ENCODE data around the gene RNF207.
A peak's percentile ranks its signal among the peaks of the same experiment; 100 is the strongest.

DNA sequence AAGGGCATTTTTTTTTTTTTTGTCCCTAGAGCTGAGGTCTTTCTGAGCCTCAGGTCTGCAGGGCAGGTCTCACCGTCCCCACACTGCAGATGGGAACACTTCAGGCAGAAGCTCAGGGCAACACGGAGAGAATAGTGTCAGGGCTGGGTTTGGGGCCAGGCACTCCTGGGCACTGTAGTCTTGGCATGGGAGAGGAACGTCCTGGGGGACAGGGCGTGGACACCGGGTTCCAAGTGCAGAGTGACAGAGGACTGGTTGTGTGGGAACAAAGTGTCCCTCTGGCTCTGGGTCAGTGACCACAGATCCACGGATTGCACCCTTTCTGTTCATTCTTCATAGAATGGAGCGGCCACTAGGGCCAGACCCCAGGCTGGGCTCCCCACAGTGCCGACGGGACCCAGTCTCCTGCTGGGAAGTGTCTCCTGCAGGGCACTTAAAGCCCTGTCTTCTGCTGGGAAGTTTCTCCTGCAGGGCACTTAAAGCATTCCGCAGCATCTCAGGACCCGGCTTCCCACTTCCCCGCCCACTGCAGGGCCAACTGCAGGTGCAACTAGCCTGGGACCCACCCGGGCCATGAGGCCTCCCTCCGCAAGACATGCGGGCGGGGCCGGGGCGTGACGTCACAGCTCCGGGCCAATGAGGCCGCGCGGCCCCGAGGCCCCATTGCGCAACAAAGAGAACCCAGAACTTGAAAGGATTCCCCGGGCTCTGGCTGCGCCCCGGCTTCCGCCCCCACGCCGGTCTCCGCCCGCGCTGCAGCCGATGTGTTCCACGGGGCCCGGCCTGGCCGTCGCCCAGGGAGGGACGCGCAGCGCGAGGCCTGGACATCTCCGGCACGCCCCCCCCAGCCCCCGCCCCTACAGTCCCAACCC, 53.8 kb downstream of the RNF207 start:
- TF ChIP-seq CTCF (IDR thresholded peaks at IDR 0.05) (no peak), POLR2A (IDR thresholded peaks at IDR 0.05) (peak; percentile 50)
